Heart right ventricle (tissue), 16 donors: ENCODE results near the gene HCRTR1. TPM values are rescaled to one million over a fixed set of nuclear protein-coding genes. Genes with fewer than 3 reads are reported as not detected.

Experiments
- ATAC-seq, 8 donors: fragments of 200-7000 bp; cut with Tn5 transposase; one replicate each; pipeline ENCODE4 v1.9.1; 2020; ENCODE audit warnings: mild to moderate bottlenecking in 8 of 8, moderate library complexity in 8 of 8, moderate number of reproducible peaks in 1 of 8
- DNase-seq, 2 donors: peaks; one replicate each; pipeline ENCODE4 v3.0.0-alpha.2; 2020
- H3K27ac ChIP-seq, 10 donors: fragments of 200-600 bp; sonication (generic) in 2 of 10; one replicate each; pipeline versions ENCODE4 v1.5.0 to v1.8.0; 2020 to 2022; ENCODE audit warnings: mild to moderate bottlenecking in 3 of 10
- H3K27me3 ChIP-seq, 7 donors: fragments of 200-600 bp; one replicate each; pipeline ENCODE4 v1.8.0; 2021 to 2022; ENCODE audit warnings: mild to moderate bottlenecking in 2 of 7
- H3K36me3 ChIP-seq, 9 donors: fragments of 200-600 bp; sonication (generic) in 1 of 9; one replicate each; pipeline versions ENCODE4 v1.5.0 to v1.8.0; 2020 to 2022; ENCODE audit warnings: mild to moderate bottlenecking in 2 of 9
- H3K4me1 ChIP-seq, 9 donors: fragments of 200-600 bp; sonication (generic) in 1 of 9; one replicate each; pipeline versions ENCODE4 v1.5.0 to v1.8.0; 2020 to 2022; ENCODE audit warnings: mild to moderate bottlenecking in 4 of 9
- H3K4me3 ChIP-seq, 10 donors: fragments of 200-600 bp; sonication (generic) in 2 of 10; one replicate each; pipeline versions ENCODE4 v1.5.0 to v1.8.0; 2020 to 2022; ENCODE audit warnings: mild to moderate bottlenecking in 7 of 10, moderate library complexity in 2 of 10
- H3K9me3 ChIP-seq, 11 donors: fragments of 200-600 bp in 10 of 11; sonication (generic) in 2 of 11; one replicate each; pipeline versions ENCODE4 v1.5.0 to v1.8.0; 2013 to 2022; ENCODE audit warnings: mild to moderate bottlenecking in 2 of 11, control low read depth in 1 of 11, moderate library complexity in 1 of 11
- WGBS, 2 donors: extraction: QIAGEN DNeasy Blood & Tissue Kit; methylation state at CpG; one replicate each; pipeline ENCODE4 v1.1.7; 2013; ENCODE audit warnings: inconsistent platforms in 1 of 2; 5-methylcytosine and 5-hydroxymethylcytosine counted together
- intact Hi-C, 10 donors: fragments of 100-400 bp; cut with DNase I; formaldehyde crosslinking; loops; one replicate each; pipeline versions ENCODE4 v1.11.1 to v1.14.2; 2022
- polyA plus RNA-seq, 2 donors: library from polyadenylated mRNA; stranded (reverse); fragments of 200-250 nt; gene quantifications; one replicate each; pipeline ENCODE4 v1.2.3, GENCODE V29; 2013
- total RNA-seq, 10 donors: library from RNA; stranded (reverse); fragmentation: NEBNext Ultra II Directional in 3 of 10; extraction: Animal tissue kit (Norgen Biotek cat#: 25700) in 3 of 10; gene quantifications; one replicate each; pipeline versions ENCODE4 v1.2.1 to v1.2.4, GENCODE V29; 2021 to 2023
- TF ChIP-seq, protein P1 (sequence below), 9 donors: fragments of 200-600 bp; sonication (generic) in 2 of 9; IDR thresholded peaks; one replicate each; pipeline versions ENCODE4 v1.5.0 to v1.8.0; 2021 to 2022; ENCODE audit warnings: antibody characterized with exemption in 9 of 9, mild to moderate bottlenecking in 5 of 9, moderate library complexity in 1 of 9
- donor health status: Arrhythmogenic right ventricular cardiomyopathy.
- donor health status: ischemic (EF 13 %, LVEDD 7.1; RV severe dilation, severe dysfunction).
- donor health status: healthy with polysubstance abuse.
- donor health status: DM: no; HTN: yes; CAD: no.
- donor health status: DM: no; HTN: no; CAD: no.
- donor health status: ischemic (EF 25% LVEDD 6.9; RV normal size, moderate dysfunction).
- donor health status: ischemic (EF 25% LVEDD 5.7; RV mildly dilated, moderate dysfunction).
- donor health status: healthy.
- donor health status: DM: yes; HTN: yes; CAD: no.
- donor health status: Ischemic cardiomyopathy.
- donor health status: ischemic (EF 35%, LVEDD 5.7; RV mildly dilated, moderate dysfunction).
- donor health status: nonischemic (EF 11% LVEDD 7.7; RV severe dilation, severe dysfunction).
- donor health status: DM: yes; HTN: yes; CAD: no.
- donor health status: PGD.
- donor health status: ischemic (EF 29% LVEDD 5.4; RV normal size, mild dysfunction).
- donor health status: nonischemic (EF 23%, LVEDD 6.1; RV moderate dilation, normal function).

HCRTR1 gene
- total and polyA plus RNA-seq, 12 donors, result 0.17 to 1.5 (median 0.37) TPM; not detected in 4

DNA sequence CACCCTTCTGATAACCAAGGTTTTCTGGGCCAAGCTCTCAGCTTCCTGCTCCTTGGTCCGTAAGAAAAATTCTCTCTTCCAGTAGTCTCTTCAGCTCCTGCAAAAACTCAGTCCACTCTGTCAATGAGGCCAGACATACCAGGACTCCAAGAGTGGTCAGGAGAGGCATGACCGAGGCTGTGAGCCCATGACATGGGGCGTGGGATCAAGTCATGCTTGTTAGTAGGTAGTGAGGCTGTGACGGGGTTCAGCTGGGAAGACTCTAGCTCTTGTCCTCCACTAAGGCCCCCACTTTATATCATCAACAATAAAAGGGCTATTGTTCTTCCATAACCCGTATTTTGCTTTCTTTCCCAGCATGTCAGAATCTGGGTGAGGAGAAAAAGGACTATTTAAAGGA, 10.1 kb upstream of the HCRTR1 start:
- intact Hi-C loops, result no loop called here
- no peak overlapping the region for H3K27ac ChIP-seq
- H3K27me3 ChIP-seq, result no peaks in the 10 kb centered on the region
- H3K4me1 ChIP-seq, result peaks cover 0 to 4% (median 0%) of the 10 kb centered on the region in 9 donors
- H3K9me3 ChIP-seq, result no peaks in the 10 kb centered on the region
- ATAC-seq (no peak), DNase-seq (no peak)
- no peak overlapping the region for H3K4me3 ChIP-seq
- TF ChIP-seq, protein P1, sequence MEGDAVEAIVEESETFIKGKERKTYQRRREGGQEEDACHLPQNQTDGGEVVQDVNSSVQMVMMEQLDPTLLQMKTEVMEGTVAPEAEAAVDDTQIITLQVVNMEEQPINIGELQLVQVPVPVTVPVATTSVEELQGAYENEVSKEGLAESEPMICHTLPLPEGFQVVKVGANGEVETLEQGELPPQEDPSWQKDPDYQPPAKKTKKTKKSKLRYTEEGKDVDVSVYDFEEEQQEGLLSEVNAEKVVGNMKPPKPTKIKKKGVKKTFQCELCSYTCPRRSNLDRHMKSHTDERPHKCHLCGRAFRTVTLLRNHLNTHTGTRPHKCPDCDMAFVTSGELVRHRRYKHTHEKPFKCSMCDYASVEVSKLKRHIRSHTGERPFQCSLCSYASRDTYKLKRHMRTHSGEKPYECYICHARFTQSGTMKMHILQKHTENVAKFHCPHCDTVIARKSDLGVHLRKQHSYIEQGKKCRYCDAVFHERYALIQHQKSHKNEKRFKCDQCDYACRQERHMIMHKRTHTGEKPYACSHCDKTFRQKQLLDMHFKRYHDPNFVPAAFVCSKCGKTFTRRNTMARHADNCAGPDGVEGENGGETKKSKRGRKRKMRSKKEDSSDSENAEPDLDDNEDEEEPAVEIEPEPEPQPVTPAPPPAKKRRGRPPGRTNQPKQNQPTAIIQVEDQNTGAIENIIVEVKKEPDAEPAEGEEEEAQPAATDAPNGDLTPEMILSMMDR (IDR thresholded peaks at IDR 0.05), result no peak
- WGBS, 2 donors, result 82 to 90% methylated on average over 5 of the region's 5 CpGs
- H3K36me3 ChIP-seq, result no peaks in the 10 kb centered on the region

GRCh38 chr1:31609514-31610118, 7.9 kb upstream of the HCRTR1 start:
- ATAC-seq, result no peak
- H3K4me3 ChIP-seq, result no peak overlapping the region
- H3K27ac ChIP-seq, result no peak overlapping the region
- H3K4me1 ChIP-seq, result peaks cover 0 to 16% (median 11%) of the 10 kb centered on the region in 9 donors
- no peak for DNase-seq
- H3K9me3 ChIP-seq, result no peaks in the 10 kb centered on the region
- intact Hi-C loops, result no loop called here
- 32 to 47% methylated on average over 1 of the region's 1 CpG for WGBS, 2 donors
- no peaks in the 10 kb centered on the region for H3K36me3 ChIP-seq
- TF ChIP-seq, protein P1 (IDR thresholded peaks at IDR 0.05), result no peak
- no peaks in the 10 kb centered on the region for H3K27me3 ChIP-seq

GRCh38 chr1:31614414-31615005, 3.0 kb upstream of the HCRTR1 start:
- WGBS, 2 donors, result 73 to 78% methylated on average over 8 of the region's 8 CpGs
- no peak for ATAC-seq
- intact Hi-C loops, result no loop called here

DNA sequence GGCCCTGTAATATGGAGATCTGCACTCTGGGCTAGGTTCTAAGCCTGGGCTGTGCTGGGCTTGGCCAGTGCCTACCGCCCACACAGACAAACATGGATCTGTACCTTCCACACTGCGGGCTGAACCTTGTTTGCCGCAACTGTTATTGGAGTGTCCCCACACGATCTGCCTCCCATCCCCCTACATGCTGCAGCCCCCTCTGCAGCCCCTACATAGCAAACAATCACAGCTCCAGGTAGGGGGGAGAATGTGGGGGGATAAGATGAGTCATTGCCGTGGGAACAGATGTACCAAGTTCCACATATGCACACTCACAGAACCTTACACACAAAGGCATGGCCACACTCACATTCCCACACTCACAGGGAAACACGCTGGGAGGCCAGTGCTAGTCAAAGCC, 2.1 kb upstream of the HCRTR1 start:
- DNase-seq (no peak), ATAC-seq (no peak)
- peaks cover 3 to 36% (median 21%) of the 10 kb centered on the region in 9 donors for H3K4me1 ChIP-seq
- no peaks in the 10 kb centered on the region for H3K9me3 ChIP-seq
- H3K27ac ChIP-seq, result no peak overlapping the region
- H3K4me3 ChIP-seq, result no peak overlapping the region
- H3K27me3 ChIP-seq, result peaks cover 0 to 31% (median 10%) of the 10 kb centered on the region in 7 donors
- WGBS, 2 donors, result 93% methylated on average over 6 of the region's 6 CpGs
- intact Hi-C loops, result no loop called here
- no peaks in the 10 kb centered on the region for H3K36me3 ChIP-seq
- TF ChIP-seq, protein P1 (IDR thresholded peaks at IDR 0.05), result no peak

More at GRCh38 chr1:31614414-31615005, 3.0 kb upstream of the HCRTR1 start:
- Histone ChIP-seq H3K27ac (no peak overlapping the region), H3K9me3 (no peaks in the 10 kb centered on the region), H3K27me3 (peaks cover 0 to 31% (median 10%) of the 10 kb centered on the region in 7 donors), H3K4me3 (no peak overlapping the region), H3K4me1 (peaks cover 3 to 36% (median 21%) of the 10 kb centered on the region in 9 donors), H3K36me3 (no peaks in the 10 kb centered on the region)
- TF ChIP-seq, protein P1 (IDR thresholded peaks at IDR 0.05), result no peak
- DNase-seq, result no peak
